ENCODE data around the gene NECAB2.
A peak's percentile ranks its signal among the peaks of the same experiment; 100 is the strongest.

Gene NECAB2

GRCh38 chr16:83952940-83953795, 14.9 kb upstream of the NECAB2 start, which contains the start of gene OSGIN1:
Gene OSGIN1 (plus strand): TSS chr16:83953240. CDS start chr16:83957672, 4,432 bp downstream.
- DNase-seq: peak; percentile 56

GRCh38 chr16:83953796-83954576, 14.1 kb upstream of the NECAB2 start:
- no peak for DNase-seq

- no peak for DNase-seq
Observed at GRCh38 chr16:83954577-83955016, 13.4 kb upstream of the NECAB2 start.

GRCh38 chr16:83955218-83956130, 12.6 kb upstream of the NECAB2 start:
- no peak for DNase-seq

- peak; percentile 12 for DNase-seq
Observed at GRCh38 chr16:83956336-83957289, 11.4 kb upstream of the NECAB2 start.

GRCh38 chr16:83957296-83957855, 10.7 kb upstream of the NECAB2 start:
- DNase-seq: no peak

GRCh38 chr16:83958137-83958845, 9.8 kb upstream of the NECAB2 start:
- DNase-seq: no peak

GRCh38 chr16:83958846-83959565, 9.0 kb upstream of the NECAB2 start:
- DNase-seq: no peak

- no peak for DNase-seq
Observed at GRCh38 chr16:83959656-83960434, 8.2 kb upstream of the NECAB2 start.

GRCh38 chr16:83960521-83961249, 7.4 kb upstream of the NECAB2 start:
- DNase-seq: no peak

GRCh38 chr16:83961591-83961990, 6.5 kb upstream of the NECAB2 start:
- no peak for DNase-seq

- DNase-seq: no peak
Observed at GRCh38 chr16:83963277-83964119, 4.5 kb upstream of the NECAB2 start.

- DNase-seq: no peak
Observed at GRCh38 chr16:83964684-83965443, 3.2 kb upstream of the NECAB2 start.

GRCh38 chr16:83965444-83966152, 2.4 kb upstream of the NECAB2 start:
- no peak for DNase-seq

- no peak for DNase-seq
Observed at GRCh38 chr16:83966153-83966696, 1.8 kb upstream of the NECAB2 start.

- DNase-seq: no peak
Observed at GRCh38 chr16:83967091-83967490, 953 bp upstream of the NECAB2 start.
